ENCODE results near the gene SAMD8. TPM values are rescaled to one million over a fixed set of nuclear protein-coding genes. Genes with fewer than 3 reads are reported as not detected.
"Not testable (repeated sequence)": the region's sequence is repeated elsewhere in the genome, so short reads cannot be mapped to it uniquely, and the experiment has no call there.

SAMD8 gene
- total RNA-seq, 1 experiment from 2014 or later, result 18.4 TPM

DNA sequence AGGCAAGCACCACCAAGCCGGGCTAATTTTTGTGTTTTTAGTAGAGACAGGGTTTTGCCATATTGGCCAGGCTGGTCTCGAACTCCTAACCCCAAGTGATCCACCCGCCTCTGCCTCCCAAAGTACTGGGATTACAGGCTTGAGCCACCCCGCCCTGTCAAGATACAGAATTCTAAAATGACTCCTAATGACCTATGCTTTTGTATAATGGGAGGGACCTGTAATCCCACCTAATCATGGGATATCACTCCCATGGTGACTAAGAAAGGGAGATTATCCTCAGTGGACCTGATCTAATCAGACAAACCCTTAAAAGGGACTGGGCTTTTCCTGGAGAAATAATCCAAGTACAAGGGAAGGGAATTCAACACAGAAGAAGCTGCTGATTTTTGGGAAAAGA is 28.8 kb downstream of the SAMD8 start:
- DNase-seq (ENCODE audit: low spot score), result no peak

DNA sequence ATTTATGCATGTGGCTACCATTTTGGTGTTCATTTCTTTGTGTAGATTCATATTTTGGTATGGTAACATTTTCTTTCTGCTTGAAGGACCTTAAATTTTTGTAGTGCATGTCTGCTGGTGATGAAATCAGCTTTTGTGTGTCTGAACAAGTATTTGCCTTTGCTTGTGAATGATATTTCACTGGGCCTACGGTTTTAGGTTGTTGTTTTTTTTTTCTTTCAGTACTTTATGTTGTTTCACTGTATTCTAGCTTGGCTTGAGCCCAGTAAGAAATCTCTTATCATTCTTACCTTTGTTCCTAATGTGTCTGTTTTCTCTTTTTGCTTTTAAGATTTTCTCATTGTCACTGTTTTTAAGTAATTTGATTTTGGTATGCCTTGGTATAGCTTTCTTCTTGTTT is 31.9 kb downstream of the SAMD8 start:
- peak; percentile 10 for DNase-seq (ENCODE audit: low spot score)

DNA sequence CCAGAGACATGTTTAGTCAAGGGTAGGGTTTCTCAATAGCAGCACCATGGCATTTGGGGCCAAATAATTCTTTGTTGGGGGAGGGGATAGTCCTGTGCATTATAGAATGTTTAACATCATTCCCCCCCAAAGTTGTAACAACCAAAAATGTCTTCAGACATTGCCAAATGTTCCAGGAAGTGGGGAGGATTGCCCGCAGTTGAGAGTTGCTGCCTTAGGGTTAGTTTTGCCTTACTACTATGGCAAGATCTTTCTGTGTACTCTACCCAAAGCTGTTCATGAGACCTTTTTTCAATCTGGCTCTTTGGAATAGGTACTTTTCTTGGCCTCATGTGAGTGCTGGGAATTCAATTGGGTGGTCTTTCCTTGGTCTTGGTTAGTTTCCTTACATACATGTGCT is 34.1 kb downstream of the SAMD8 start:
- no peak for DNase-seq (ENCODE audit: low spot score)

DNA sequence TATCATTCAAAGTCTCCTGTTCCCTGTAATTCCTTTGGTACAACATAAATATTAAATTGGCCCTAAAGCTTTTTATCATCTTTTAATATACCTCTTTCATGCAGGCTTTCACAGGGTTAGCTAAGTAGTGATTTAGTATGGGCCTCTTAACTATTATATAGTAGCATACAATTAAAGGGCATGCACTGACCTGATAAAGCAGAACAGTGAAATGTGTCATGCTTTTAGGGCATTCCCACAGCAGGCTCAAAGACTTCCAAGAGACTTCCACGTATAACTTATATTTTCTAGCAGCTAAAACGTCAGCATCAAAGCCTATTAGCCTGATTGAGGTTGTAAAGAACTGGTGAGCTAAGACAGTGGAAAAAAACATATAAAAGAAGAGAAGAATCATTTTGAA is 35.3 kb downstream of the SAMD8 start:
- no peak for DNase-seq (ENCODE audit: low spot score)

DNA sequence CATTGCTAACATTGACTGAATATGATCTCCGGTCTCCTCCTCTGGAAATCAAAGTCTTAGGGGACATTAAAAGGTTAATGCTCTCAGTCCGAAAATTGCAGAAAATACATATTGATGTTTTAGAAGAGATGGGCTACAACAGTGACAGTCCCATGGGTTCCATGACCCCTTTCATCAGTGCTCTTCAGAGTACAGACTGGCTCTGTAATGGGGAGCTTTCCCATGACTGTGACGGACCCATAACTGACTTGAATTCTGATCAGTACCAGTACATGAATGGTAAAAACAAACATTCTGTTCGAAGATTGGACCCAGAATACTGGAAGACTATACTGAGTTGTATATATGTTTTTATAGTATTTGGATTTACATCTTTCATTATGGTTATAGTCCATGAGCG is 39.2 kb downstream of the SAMD8 start:
- DNase-seq (ENCODE audit: low spot score), result no peak

DNA sequence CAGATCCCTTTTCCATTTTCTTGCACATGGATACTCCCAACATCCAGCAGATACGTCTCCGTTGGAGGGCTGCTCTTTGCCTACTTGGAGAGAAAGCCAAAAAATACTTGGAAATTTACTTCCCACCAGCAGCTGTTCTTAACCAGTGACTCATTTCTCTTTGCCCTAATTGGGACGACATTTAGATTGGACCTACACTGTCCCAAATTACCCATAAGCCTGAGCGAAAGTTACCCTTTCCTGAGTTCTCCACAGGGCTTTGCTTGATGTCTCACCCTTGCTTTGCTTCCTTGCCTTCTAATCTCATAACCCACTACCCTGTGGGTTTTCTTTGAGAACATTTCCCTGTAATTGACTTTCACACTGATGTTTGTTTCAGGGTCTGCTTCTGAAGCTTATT is 48.1 kb downstream of the SAMD8 start:
- no peak for DNase-seq (ENCODE audit: low spot score)

DNA sequence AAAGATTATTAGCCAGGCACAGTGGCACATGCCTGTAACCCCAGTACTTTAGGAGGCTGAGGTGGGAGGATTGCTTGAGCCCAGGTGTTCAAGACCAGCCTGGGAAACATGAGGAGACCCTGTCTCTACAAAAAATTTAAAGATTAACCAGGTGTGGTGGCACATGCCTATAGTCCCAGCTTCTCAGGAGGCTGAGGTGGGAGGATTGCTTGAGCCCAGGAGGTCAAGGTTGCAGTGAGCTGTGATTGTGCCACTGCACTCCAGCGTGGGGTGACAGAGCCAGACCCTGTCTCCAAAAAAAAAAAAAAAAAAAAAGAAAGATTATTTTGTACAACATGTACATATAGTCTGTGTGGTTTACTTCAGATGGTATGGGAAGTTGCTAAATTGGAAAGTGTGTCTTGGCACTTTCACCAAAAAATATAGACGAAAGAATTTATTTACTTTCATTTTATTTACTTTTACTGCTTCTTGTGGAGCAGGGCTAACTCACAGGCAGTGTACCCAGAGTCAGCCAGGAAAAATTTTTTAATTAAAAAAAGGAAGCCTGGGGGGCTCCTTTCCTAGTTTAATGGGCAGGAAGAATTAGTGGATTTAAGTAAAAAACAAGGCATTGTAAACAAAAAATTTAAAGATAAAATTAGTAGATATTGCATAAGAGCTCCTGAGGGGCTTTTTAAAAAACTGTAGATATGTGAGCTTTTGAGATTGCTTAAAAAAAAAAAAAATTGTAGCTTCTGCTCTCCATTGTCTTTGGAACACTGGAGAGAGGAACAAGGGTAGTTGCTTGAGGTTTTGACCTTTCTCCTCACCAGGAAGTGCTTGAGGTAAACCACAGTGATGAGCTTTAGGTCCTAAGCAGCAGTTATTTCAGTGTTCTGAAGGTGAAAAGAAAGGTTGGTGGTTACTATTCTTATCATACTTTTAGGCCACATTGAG is 54.5 kb downstream of the SAMD8 start:
- DNase-seq (ENCODE audit: low spot score), result peak; percentile 23

DNA sequence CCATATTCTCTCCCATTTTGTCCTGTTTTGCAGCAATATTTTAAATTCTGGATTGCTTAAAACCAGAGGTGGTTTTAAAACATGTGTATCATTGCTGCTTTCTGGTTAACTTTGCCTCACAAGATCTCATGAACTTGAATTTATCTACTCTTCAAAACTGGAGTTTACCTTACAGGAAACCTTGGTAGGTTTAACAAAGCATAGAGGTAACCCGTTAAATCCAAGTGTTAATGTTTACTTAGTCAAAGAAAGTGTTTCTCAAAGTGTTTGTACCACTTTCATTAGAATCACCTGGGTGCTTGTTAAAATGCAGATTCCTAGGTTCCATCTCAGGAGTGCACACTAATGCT is 55.1 kb downstream of the SAMD8 start:
- DNase-seq (ENCODE audit: low spot score), result no peak

DNA sequence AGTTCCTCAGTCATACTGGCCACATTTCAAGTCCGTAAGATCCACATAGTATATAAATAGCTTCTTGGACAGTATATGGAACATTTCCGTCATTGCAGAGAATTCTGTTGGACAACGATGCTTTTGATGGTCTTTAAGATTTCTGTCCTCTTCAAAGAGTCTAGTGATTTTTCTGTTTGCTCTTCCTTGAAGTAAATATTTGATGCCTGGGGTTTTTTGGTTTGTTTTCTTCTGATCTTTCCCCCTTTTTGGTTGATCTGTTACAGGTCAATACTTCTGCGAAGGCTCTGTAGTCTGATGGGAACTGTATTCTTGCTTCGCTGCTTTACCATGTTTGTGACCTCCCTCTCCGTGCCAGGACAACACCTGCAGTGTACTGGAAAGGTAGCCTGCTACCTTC is 56.8 kb downstream of the SAMD8 start:
- no peak for DNase-seq (ENCODE audit: low spot score)

DNA sequence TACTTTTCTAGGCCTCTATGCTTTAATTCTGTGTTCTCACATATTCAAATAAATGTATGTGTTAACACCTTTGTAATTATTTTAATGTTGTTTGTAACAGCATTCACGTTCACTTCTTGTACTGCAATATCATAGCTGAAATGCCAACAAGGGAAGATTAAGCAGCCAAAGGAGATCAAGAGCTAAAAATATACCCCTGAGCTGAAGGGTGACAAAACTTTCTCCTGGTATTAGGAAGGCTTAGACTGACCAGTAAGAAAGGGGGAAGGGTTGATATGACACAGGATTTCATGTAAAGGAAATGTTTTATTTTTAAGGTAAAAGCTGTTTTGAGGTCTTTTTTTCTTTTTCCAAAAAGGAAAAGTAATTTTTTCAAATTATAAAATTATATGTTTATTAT is 58.8 kb downstream of the SAMD8 start:
- DNase-seq (ENCODE audit: low spot score), result no peak

DNA sequence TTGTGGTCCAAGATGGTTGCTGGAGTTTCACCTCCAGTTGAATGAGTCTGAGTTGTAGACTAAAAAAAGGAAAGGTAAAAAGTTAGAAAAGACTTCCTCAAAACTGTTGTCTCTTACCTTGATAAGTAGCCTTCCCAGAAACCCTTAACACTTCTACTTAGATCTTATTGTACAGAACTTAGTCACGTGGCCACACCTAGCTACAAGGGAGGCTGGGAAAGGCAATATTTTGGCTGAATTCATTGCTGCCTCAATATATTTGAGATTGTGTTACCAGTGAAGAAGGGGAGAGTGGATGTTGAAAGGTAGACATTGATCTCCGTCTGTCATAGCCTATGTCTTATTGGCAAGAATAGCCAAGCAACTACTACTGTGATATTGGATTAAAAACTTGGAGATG is 63.6 kb downstream of the SAMD8 start:
- no peak for DNase-seq (ENCODE audit: low spot score)

DNA sequence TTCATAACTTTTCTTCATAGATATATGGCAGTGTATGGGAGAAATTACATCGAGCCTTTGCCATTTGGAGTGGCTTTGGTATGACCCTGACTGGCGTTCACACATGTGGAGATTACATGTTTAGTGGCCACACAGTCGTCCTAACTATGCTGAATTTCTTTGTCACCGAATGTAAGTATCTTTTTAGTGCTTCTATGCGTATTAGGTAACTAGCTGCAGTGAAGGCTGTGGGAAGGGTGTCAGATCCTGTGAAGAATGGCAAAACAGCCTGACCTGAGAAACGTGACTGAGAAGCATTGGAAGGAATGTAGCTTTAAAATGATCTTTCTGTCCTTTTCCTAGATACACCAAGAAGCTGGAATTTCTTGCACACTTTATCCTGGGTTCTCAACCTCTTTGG is 64.6 kb downstream of the SAMD8 start:
- no peak for DNase-seq (ENCODE audit: low spot score)

DNA sequence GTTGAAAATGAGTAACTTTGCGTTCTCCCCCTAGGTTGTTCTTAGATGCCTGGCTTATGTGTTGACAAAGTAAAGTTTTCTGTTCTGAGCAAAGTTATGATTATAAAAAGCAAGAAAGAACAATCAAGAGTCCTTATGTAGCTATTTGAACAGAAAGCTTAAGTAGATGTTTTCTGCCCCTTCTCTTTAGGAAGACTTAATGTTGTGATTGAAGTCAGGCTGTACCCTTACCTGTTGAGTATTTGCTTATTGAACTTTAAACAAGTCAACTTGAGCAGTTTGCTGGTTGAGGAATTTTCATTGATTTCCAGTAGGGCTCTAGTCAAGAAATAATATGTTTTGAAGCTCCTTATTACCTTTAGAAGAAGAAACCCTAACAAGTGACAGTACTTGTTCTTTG is 65.3 kb downstream of the SAMD8 start:
- no peak for DNase-seq (ENCODE audit: low spot score)

DNA sequence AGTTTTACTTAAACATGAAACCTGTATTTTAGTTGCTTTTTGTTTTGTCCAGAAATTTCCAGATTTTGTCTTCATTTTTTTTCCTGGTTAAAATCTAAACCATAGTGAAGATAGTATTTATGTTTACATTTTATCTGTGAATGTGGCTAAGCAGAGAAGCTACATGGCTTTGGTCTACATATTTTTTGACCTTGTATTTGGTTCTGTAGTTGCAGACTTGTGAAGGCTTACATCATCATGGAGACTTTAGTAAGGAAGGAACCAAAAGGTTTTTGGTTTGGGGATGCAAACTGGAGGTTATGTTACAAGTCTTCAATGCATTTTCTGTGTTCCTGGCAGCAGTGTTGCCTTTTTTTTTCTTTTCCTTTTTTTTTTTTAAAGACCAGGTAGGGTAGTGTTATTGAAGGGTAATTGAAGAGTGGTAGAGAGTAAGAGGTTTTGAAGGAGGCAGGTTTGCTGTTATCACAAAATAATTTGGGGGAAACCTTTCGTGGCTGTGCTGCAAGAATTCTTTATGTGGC is 68.3 kb downstream of the SAMD8 start:
- DNase-seq (ENCODE audit: low spot score), result no peak

DNA sequence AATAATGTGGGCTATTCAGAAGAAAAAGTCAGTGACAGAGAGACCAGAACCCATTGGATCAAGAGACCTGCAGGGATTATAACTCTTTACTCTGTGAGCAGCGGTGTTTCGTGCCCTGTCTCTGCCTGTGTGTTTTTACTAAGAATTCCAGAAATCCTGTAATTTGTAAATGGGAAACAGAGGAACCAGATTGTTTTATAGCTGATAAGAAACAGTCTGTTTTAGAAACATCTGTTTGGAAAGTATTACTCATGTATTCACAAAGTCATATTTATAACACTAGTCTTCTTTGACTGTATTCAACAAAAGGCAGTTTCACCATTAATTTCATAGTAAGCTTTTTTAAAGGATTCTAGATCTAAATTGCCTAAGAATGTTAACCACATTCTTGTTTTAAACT is 69.1 kb downstream of the SAMD8 start:
- DNase-seq (ENCODE audit: low spot score), result no peak

DNA sequence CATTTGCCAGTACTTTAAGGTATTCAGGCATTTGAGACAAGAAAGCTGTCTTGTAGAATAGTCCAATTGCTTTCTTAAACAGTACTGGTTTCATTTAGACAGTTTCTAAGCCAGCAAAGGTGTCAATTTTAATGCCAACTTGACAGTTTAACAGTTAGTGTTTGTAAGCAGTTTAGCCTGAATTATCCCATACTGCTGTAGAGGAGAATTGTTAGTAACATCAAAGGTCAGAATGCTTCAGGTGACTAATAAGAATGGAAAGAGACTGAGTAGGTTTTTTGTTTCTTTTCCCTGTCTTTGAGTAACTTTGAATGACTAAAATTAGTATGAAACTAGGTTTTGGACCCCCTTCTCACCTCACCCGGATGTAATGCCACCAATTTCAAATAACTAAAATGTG is 69.6 kb downstream of the SAMD8 start:
- no peak for DNase-seq (ENCODE audit: low spot score)

DNA sequence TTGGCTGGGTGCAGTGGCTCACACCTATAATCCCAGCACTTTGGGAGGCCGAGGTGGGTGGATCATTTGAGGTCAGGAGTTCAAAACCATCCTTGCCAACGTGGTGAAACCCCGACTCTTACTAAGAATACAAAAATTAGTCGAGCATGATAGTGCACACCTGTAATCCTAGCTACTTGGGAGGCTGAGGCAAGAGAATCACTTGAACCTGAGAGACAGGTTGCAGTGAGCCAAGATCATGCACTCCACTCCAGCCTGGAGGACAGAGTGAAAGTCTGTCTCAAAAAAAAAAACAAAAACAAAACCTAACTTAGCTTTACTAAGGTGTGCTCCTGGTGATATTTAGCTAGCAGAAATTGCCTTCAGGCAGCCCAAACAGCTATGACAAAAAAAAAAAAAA is 74.9 kb downstream of the SAMD8 start:
- DNase-seq (ENCODE audit: low spot score), result no peak

DNA sequence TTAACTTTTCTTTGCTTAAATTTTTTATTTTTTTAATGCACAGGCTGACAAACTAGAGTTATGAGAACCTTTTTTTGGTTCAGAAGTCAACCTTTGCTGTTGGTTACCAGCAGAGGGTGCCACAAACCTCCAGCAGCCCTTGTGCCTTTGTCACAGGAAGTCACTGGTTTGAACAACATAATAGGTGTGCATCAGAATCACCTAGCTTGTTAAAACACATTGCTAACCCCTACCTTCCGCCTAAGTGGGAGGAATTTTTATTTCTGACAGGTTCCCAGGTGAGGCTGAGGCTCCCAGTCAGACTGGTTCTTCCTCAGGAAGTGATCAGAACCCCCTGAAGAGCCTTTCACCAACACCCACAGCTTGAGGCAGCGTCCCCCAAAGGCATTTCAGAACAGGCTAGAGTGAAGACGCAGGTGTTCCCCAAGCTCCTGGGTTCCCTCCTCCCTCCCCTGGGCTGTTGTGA is 76.5 kb downstream of the SAMD8 start:
- DNase-seq (ENCODE audit: low spot score), result peak; percentile 70

DNA sequence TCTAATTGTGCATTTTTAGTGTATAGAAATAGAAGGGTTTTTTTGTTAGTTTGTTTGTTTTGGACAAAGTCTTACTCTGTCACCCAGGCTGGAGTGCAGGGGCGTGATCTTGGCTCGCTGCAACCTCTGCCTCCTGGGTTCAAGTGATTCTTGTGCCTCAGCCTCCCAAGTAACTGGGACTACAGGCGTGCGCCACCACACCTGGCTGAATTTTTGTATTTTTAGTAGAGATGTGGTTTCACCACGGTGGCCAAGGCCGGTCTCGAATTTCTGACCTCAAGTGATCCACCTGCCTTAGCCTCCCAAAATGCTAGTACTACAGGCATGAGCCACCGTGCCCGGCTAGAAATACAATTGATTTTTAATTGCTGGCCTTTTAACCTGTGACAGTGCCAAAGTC is 77.1 kb downstream of the SAMD8 start:
- not testable (repeated sequence) for DNase-seq (ENCODE audit: low spot score)

DNA sequence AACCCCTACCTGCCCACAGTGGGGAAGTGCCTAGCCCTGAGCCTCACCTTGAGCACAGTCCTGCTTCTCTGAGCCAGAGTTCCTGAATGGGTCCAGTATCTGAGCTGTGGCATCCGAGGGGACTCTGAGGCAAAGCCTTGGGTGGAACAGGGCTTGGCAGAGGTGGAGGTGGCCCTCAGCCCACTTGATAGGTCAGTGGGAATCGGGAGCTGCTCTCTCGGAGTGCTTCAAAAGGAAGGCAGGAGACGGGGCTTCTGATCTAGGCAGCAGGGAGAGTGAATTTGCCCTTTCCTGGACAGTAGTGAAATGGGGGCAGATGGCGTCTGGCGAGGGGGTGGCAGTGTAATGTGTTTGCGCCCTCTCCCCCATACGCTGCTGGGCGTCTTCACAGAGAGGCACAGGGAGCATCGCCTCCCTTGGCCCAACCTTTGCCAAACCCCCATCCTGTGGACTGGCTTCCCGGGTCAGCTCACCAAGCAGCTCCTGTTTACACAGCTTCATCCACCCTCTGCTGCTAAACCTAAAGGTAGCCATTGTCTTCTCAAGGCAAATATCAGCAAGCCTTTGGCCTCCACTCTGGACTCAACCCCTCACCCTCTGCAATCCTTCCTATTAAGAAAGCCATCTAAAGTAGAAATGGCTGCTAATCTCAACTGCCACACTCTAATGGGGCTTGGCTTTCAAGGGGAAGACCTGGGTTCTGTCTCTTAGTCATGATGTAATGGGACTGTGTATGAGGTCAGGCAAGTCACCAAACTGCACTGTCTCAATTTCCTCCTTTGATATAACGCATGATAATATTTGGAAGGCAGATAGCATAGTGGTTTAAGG is 78.0 kb downstream of the SAMD8 start:
- DNase-seq (ENCODE audit: low spot score), result no peak

DNA sequence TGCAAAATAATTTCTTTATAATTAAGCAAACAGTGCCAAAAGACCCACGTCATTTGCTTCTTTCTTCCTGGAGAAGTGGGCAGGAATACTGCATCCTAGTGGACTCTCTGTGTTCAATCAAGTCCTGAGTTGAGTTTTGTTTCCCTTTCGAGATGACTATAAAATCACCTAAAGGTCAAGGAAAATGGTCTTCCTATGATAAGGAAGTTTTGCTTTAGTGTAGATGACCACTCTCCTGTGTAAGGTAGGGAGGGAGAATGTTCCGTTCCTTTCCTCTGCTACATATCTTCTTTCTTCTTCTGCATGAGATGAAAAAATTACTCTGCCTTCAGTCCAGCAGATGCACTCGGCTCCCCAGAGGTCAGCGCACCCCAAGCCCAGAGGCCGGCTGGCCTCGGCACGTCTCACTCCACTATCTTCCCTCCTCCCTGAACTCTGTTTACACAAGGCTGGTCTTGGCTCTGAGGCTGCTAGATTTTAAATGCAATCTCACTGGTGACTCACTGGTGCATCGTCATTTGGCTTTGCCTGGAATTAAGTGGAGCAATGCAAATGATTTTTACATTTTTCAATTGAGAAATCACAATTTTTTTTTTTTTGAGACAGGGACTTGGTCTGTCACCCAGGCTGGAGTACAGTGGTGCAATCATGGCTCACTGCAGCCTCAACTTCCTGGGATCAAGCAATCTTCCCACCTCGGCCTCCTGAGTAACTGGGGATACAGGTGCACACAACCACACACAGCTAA is 80.5 kb downstream of the SAMD8 start:
- peak; percentile 88 for DNase-seq (ENCODE audit: low spot score)

DNA sequence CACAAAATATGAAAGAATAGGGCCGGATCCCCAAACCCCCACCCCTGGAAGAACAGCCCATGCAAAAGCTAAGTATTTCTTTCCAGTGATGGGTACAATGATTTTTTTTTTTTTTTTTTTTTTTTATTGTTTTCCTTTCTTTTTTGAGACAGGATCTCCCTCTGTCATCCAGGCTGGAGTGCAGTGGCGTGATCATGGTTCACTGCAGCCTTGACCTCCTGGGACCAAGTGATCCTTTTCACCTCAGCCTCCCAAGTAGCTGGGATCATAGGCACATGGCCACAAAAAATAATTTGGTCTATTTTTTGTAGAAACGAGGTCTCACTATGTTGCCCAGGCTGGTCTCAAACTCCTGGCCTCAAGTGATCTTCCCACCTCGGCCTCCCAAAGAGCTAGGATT is 83.2 kb downstream of the SAMD8 start:
- not testable (repeated sequence) for DNase-seq (ENCODE audit: low spot score)

All from A172 (cell line).